Measurements from ENCODE around the gene ARID5B. TPM values are rescaled to one million over a fixed set of nuclear protein-coding genes. Genes with fewer than 3 reads are reported as not detected.

ARID5B gene
- total RNA-seq, 1 donor from 2014 or later, result 65.1 TPM

GRCh38 chr10:62050346-62050892, 148.9 kb downstream of the ARID5B start:
- no peak for DNase-seq (ENCODE audit: low spot score)
- H3K4me1 Mint-ChIP-seq (ENCODE audit: low read depth), result peaks cover 86% of the 10 kb centered on the region
- peaks cover 60% of the 10 kb centered on the region for H3K36me3 Mint-ChIP-seq (ENCODE audit: low read depth)
- peak overlapping the region; percentile 99 for H3K27ac Mint-ChIP-seq
- intact Hi-C loops (cut with micrococcal nuclease), result loop anchor here (10.0 kb wide), 1 partner anchor 584 kb away; no protein-coding TSS in a partner anchor
- no peaks in the 10 kb centered on the region for H3K27me3 Mint-ChIP-seq (ENCODE audit: insufficient read depth)
- no peaks in the 10 kb centered on the region for H3K9me3 Mint-ChIP-seq
- peak overlapping the region; percentile 96 for H3K4me3 Mint-ChIP-seq

GRCh38 chr10:62050893-62051433, 149.5 kb downstream of the ARID5B start:
- DNase-seq (ENCODE audit: low spot score), result peak; percentile 77
- Mint-ChIP-seq H3K4me3 (peak overlapping the region; percentile 96), H3K36me3 (ENCODE audit: low read depth) (peaks cover 61% of the 10 kb centered on the region), H3K27ac (peak overlapping the region; percentile 99), H3K4me1 (ENCODE audit: low read depth) (peaks cover 86% of the 10 kb centered on the region), H3K9me3 (no peaks in the 10 kb centered on the region), H3K27me3 (ENCODE audit: insufficient read depth) (no peaks in the 10 kb centered on the region)
- intact Hi-C loops (cut with micrococcal nuclease), result loop anchor here (1.0 to 10.0 kb wide), 8 partner anchors 11 to 584 kb away; no protein-coding TSS in a partner anchor

GRCh38 chr10:62052276-62052675, 150.8 kb downstream of the ARID5B start:
- peaks cover 86% of the 10 kb centered on the region for H3K4me1 Mint-ChIP-seq (ENCODE audit: low read depth)
- peak overlapping the region; percentile 96 for H3K4me3 Mint-ChIP-seq
- H3K27ac Mint-ChIP-seq, result peak overlapping the region; percentile 99
- peaks cover 75% of the 10 kb centered on the region for H3K36me3 Mint-ChIP-seq (ENCODE audit: low read depth)
- intact Hi-C loops (cut with micrococcal nuclease), result loop anchor here (10.0 kb wide), 1 partner anchor 583 kb away; no protein-coding TSS in a partner anchor
- no peaks in the 10 kb centered on the region for H3K9me3 Mint-ChIP-seq
- H3K27me3 Mint-ChIP-seq (ENCODE audit: insufficient read depth), result no peaks in the 10 kb centered on the region
- DNase-seq (ENCODE audit: low spot score), result no peak

GRCh38 chr10:62053860-62054259, 152.4 kb downstream of the ARID5B start:
- no peak for DNase-seq (ENCODE audit: low spot score)
- intact Hi-C loops (cut with micrococcal nuclease), result loop anchor here (10.0 kb wide), 1 partner anchor 581 kb away; no protein-coding TSS in a partner anchor
- Mint-ChIP-seq H3K4me3 (peak overlapping the region; percentile 96), H3K4me1 (ENCODE audit: low read depth) (peaks cover 86% of the 10 kb centered on the region), H3K27ac (peak overlapping the region; percentile 99), H3K9me3 (no peaks in the 10 kb centered on the region), H3K27me3 (ENCODE audit: insufficient read depth) (no peaks in the 10 kb centered on the region), H3K36me3 (ENCODE audit: low read depth) (peaks cover 89% of the 10 kb centered on the region)

- Mint-ChIP-seq H3K27me3 (ENCODE audit: insufficient read depth) (no peaks in the 10 kb centered on the region), H3K4me1 (ENCODE audit: low read depth) (peaks cover 86% of the 10 kb centered on the region), H3K9me3 (no peaks in the 10 kb centered on the region), H3K36me3 (ENCODE audit: low read depth) (peaks cover 91% of the 10 kb centered on the region), H3K4me3 (peak overlapping the region; percentile 96), H3K27ac (peak overlapping the region; percentile 99)
- DNase-seq (ENCODE audit: low spot score), result no peak
- intact Hi-C loops (cut with micrococcal nuclease), result loop anchor here (10.0 kb wide), 1 partner anchor 580 kb away; no protein-coding TSS in a partner anchor
These were observed 152.9 kb downstream of the ARID5B start for GRCh38 chr10:62054408-62054807.

GRCh38 chr10:62054830-62055229, 153.3 kb downstream of the ARID5B start:
- no peaks in the 10 kb centered on the region for H3K27me3 Mint-ChIP-seq (ENCODE audit: insufficient read depth)
- H3K27ac Mint-ChIP-seq, result peak overlapping the region; percentile 99
- no peaks in the 10 kb centered on the region for H3K9me3 Mint-ChIP-seq
- intact Hi-C loops (cut with micrococcal nuclease), result loop anchor here (10.0 kb wide), 1 partner anchor 580 kb away; no protein-coding TSS in a partner anchor
- DNase-seq (ENCODE audit: low spot score), result no peak
- peaks cover 92% of the 10 kb centered on the region for H3K36me3 Mint-ChIP-seq (ENCODE audit: low read depth)
- H3K4me1 Mint-ChIP-seq (ENCODE audit: low read depth), result peaks cover 89% of the 10 kb centered on the region
- H3K4me3 Mint-ChIP-seq, result peak overlapping the region; percentile 96

- peaks cover 96% of the 10 kb centered on the region for H3K36me3 Mint-ChIP-seq (ENCODE audit: low read depth)
- DNase-seq (ENCODE audit: low spot score), result no peak
- H3K4me1 Mint-ChIP-seq (ENCODE audit: low read depth), result peaks cover 97% of the 10 kb centered on the region
- H3K27ac Mint-ChIP-seq, result peak overlapping the region; percentile 77
- intact Hi-C loops (cut with micrococcal nuclease), result loop anchor here (10.0 kb wide), 1 partner anchor 579 kb away; no protein-coding TSS in a partner anchor
- H3K9me3 Mint-ChIP-seq, result peaks cover 5% of the 10 kb centered on the region
- H3K27me3 Mint-ChIP-seq (ENCODE audit: insufficient read depth), result no peaks in the 10 kb centered on the region
- peak overlapping the region; percentile 96 for H3K4me3 Mint-ChIP-seq
These were observed 154.7 kb downstream of the ARID5B start for GRCh38 chr10:62056219-62056618.

- H3K36me3 Mint-ChIP-seq (ENCODE audit: low read depth), result peaks cover 96% of the 10 kb centered on the region
- H3K27me3 Mint-ChIP-seq (ENCODE audit: insufficient read depth), result no peaks in the 10 kb centered on the region
- intact Hi-C loops (cut with micrococcal nuclease), result loop anchor here (10.0 kb wide), 1 partner anchor 578 kb away; no protein-coding TSS in a partner anchor
- H3K27ac Mint-ChIP-seq, result peak overlapping the region; percentile 77
- peak overlapping the region; percentile 51 for H3K4me3 Mint-ChIP-seq
- peaks cover 98% of the 10 kb centered on the region for H3K4me1 Mint-ChIP-seq (ENCODE audit: low read depth)
- DNase-seq (ENCODE audit: low spot score), result no peak
- H3K9me3 Mint-ChIP-seq, result peaks cover 5% of the 10 kb centered on the region
These were observed 155.2 kb downstream of the ARID5B start for GRCh38 chr10:62056698-62057097.

- peaks cover 5% of the 10 kb centered on the region for H3K9me3 Mint-ChIP-seq
- DNase-seq (ENCODE audit: low spot score), result no peak
- intact Hi-C loops (cut with micrococcal nuclease), result loop anchor here (10.0 kb wide), 1 partner anchor 577 kb away; no protein-coding TSS in a partner anchor
- peak overlapping the region; percentile 12 for H3K4me3 Mint-ChIP-seq
- peaks cover 98% of the 10 kb centered on the region for H3K4me1 Mint-ChIP-seq (ENCODE audit: low read depth)
- H3K27ac Mint-ChIP-seq, result no peak overlapping the region
- H3K27me3 Mint-ChIP-seq (ENCODE audit: insufficient read depth), result no peaks in the 10 kb centered on the region
- H3K36me3 Mint-ChIP-seq (ENCODE audit: low read depth), result peaks cover 96% of the 10 kb centered on the region
These were observed 155.9 kb downstream of the ARID5B start for GRCh38 chr10:62057359-62057758.

- Mint-ChIP-seq H3K27me3 (ENCODE audit: insufficient read depth) (no peaks in the 10 kb centered on the region), H3K36me3 (ENCODE audit: low read depth) (peaks cover 94% of the 10 kb centered on the region), H3K27ac (no peak overlapping the region), H3K4me3 (peak overlapping the region; percentile 12), H3K9me3 (peaks cover 5% of the 10 kb centered on the region), H3K4me1 (ENCODE audit: low read depth) (peaks cover 98% of the 10 kb centered on the region)
- intact Hi-C loops (cut with micrococcal nuclease), result loop anchor here (10.0 kb wide), 1 partner anchor 577 kb away; no protein-coding TSS in a partner anchor
- no peak for DNase-seq (ENCODE audit: low spot score)
These were observed 156.4 kb downstream of the ARID5B start for GRCh38 chr10:62057850-62058249.

- Mint-ChIP-seq H3K9me3 (peaks cover 5% of the 10 kb centered on the region), H3K36me3 (ENCODE audit: low read depth) (peaks cover 90% of the 10 kb centered on the region), H3K4me3 (peak overlapping the region; percentile 43), H3K4me1 (ENCODE audit: low read depth) (peaks cover 98% of the 10 kb centered on the region), H3K27me3 (ENCODE audit: insufficient read depth) (no peaks in the 10 kb centered on the region), H3K27ac (no peak overlapping the region)
- DNase-seq (ENCODE audit: low spot score), result no peak
- intact Hi-C loops (cut with micrococcal nuclease), result loop anchor here (10.0 kb wide), 1 partner anchor 576 kb away; no protein-coding TSS in a partner anchor
These were observed 157.0 kb downstream of the ARID5B start for GRCh38 chr10:62058476-62058875.

- peaks cover 5% of the 10 kb centered on the region for H3K9me3 Mint-ChIP-seq
- no peaks in the 10 kb centered on the region for H3K27me3 Mint-ChIP-seq (ENCODE audit: insufficient read depth)
- peaks cover 98% of the 10 kb centered on the region for H3K4me1 Mint-ChIP-seq (ENCODE audit: low read depth)
- intact Hi-C loops (cut with micrococcal nuclease), result loop anchor here (10.0 kb wide), 1 partner anchor 576 kb away; no protein-coding TSS in a partner anchor
- peaks cover 90% of the 10 kb centered on the region for H3K36me3 Mint-ChIP-seq (ENCODE audit: low read depth)
- H3K4me3 Mint-ChIP-seq, result peak overlapping the region; percentile 43
- no peak for DNase-seq (ENCODE audit: low spot score)
- H3K27ac Mint-ChIP-seq, result no peak overlapping the region
These were observed 157.4 kb downstream of the ARID5B start for GRCh38 chr10:62058896-62059216.

Data from activated T-helper 1 cell treated with anti-CD3 and anti-CD28 coated beads, Interleukin-12 subunit alpha, Interleukin-12 subunit beta, Interleukin-2, Interleukin-4 antibody, amounts not matched to agents 30 ng/mL and 10 ng/mL and 1 ng/mL, durations not matched to agents 14 hours and 24 hours and 36 hours (primary cell).